Ovary (tissue), 9 donors: ENCODE results near the gene KLHL4. TPM values are rescaled to one million over a fixed set of nuclear protein-coding genes. Genes with fewer than 3 reads are reported as not detected.

Experiments
- DNase-seq, 5 donors: peaks; one replicate each; pipeline ENCODE4 v3.0.0-alpha.2; 2019 to 2020
- H3K27ac ChIP-seq, 2 donors: fragments of 200-600 bp; one replicate each; pipeline versions ENCODE4 v1.5.1 to v1.8.0; 2019 to 2022
- H3K27me3 ChIP-seq: fragments of 200-600 bp; one replicate; pipeline ENCODE4 v1.8.0; 2022
- H3K36me3 ChIP-seq: fragments of 200-600 bp; sonication (generic); one replicate; pipeline ENCODE4 v1.5.1; 2019
- H3K4me1 ChIP-seq: one replicate; pipeline ENCODE4 v1.8.1; 2013; ENCODE audit warnings: mild to moderate bottlenecking, moderate library complexity; ENCODE audit not compliant: insufficient read depth
- H3K4me3 ChIP-seq: fragments of 200-600 bp; sonication (generic); one replicate; pipeline ENCODE4 v1.5.1; 2017
- H3K9me3 ChIP-seq, 2 donors: fragments of 200-600 bp in 1 of 2; sonication (generic) in 1 of 2; one replicate each; pipeline versions ENCODE4 v1.5.1 to v1.8.1; 2013 to 2019; ENCODE audit warnings: mild to moderate bottlenecking in 1 of 2, moderate library complexity in 1 of 2
- EP300 ChIP-seq: sonication (generic); formaldehyde crosslinking; IDR thresholded peaks from one replicate; pipeline ENCODE4 v1.6.1; 2017; ENCODE audit warnings: antibody characterized with exemption
- POLR2A ChIP-seq: fragments of 450-650 bp; IDR thresholded peaks from one replicate; pipeline ENCODE4 v1.6.1; 2017; ENCODE audit warnings: antibody characterized with exemption, mild to moderate bottlenecking, moderate library complexity
- WGBS, 3 donors: extraction: QIAGEN DNeasy Blood & Tissue Kit in 1 of 3; methylation state at CpG; one replicate each; pipeline versions ENCODE4 v1.1.5 to v1.1.7; 2013 to 2017; 5-methylcytosine and 5-hydroxymethylcytosine counted together
- intact Hi-C, 4 donors: fragments of 100-400 bp; cut with DNase I; formaldehyde crosslinking; loops; one replicate each; pipeline versions ENCODE4 v1.11.0 to v1.15.1; 2022 to 2023
- polyA plus RNA-seq, 2 donors: library from polyadenylated mRNA; stranded (reverse); fragments of 200-250 nt in 1 of 2; fragments of 350-450 nt in 1 of 2; fragmentation: Illumina TruSeq in 1 of 2; extraction: RNeasy Lipid Tissue Mini Kit (QIAGEN cat#74804) in 1 of 2; gene quantifications; one replicate each; pipeline ENCODE4 v1.2.3, GENCODE V29; 2013 to 2014
- total RNA-seq, 7 donors: library from RNA; depleted of rRNA in 2 of 7; stranded (reverse); fragments of >200 nt in 2 of 7; fragmentation: NEBNext Ultra II Directional in 3 of 7; extraction: Animal tissue kit (Norgen Biotek cat#: 25700) in 3 of 7; gene quantifications; one replicate each; pipeline versions ENCODE4 v1.1.0 to v1.2.4, GENCODE V29; 2016 to 2023
- TF ChIP-seq, protein P1 (sequence below), 3 donors: fragments of 450-650 bp in 2 of 3; fragments of 200-600 bp in 1 of 3; IDR thresholded peaks; one replicate each; pipeline versions ENCODE4 v1.5.1 to v1.8.0; 2016 to 2022; ENCODE audit warnings: antibody characterized with exemption in 3 of 3, mild to moderate bottlenecking in 1 of 3
- donor health status: DM: no; HTN: no; CAD: no; lungs with moderate emphysema.
- donor health status: DM: no; HTN: no; CAD: no.
- donor health status: Bipolar disorder and iron deficiency.
- donor health status: DM: yes; HTN: yes; CAD: no.
- donor health status: DM: no; HTN: no; CAD: no.
- donor health status: DM: yes; HTN: yes; CAD: no.

The KLHL4 gene
- total and polyA plus RNA-seq, 9 donors, result 3.9 to 38.9 (median 12.9) TPM

DNA sequence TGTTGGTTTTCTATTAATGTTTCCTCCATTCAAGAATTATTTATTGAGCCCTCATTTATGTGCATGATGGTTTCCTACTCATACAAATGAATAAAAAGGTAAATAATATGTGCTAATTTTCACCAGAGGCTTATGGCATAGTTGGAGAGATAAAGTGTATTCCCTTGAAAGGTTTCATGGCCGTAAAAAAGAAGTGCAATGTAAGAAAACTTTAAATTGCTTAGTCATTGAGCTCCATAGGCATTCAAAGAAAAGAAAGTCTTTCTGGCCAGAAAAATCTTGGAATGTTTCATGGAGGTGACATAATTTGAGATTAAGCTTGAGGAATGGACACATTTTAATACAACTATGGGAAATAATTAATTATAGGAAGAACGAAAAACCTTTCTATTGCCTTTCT, 8.7 kb downstream of the KLHL4 start:
- no peaks in the 10 kb centered on the region for H3K4me1 ChIP-seq
- intact Hi-C loops, result no loop called here
- TF ChIP-seq EP300 (no peak), POLR2A (no peak)
- TF ChIP-seq, protein P1, sequence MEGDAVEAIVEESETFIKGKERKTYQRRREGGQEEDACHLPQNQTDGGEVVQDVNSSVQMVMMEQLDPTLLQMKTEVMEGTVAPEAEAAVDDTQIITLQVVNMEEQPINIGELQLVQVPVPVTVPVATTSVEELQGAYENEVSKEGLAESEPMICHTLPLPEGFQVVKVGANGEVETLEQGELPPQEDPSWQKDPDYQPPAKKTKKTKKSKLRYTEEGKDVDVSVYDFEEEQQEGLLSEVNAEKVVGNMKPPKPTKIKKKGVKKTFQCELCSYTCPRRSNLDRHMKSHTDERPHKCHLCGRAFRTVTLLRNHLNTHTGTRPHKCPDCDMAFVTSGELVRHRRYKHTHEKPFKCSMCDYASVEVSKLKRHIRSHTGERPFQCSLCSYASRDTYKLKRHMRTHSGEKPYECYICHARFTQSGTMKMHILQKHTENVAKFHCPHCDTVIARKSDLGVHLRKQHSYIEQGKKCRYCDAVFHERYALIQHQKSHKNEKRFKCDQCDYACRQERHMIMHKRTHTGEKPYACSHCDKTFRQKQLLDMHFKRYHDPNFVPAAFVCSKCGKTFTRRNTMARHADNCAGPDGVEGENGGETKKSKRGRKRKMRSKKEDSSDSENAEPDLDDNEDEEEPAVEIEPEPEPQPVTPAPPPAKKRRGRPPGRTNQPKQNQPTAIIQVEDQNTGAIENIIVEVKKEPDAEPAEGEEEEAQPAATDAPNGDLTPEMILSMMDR (IDR thresholded peaks at IDR 0.05), result no peak
- no peak overlapping the region for H3K4me3 ChIP-seq
- H3K27me3 ChIP-seq, result no peaks in the 10 kb centered on the region
- no peak overlapping the region for H3K27ac ChIP-seq
- H3K36me3 ChIP-seq, result no peaks in the 10 kb centered on the region
- H3K9me3 ChIP-seq, result no peaks in the 10 kb centered on the region
- 82 to 87% (median 82%) methylated on average over 2 of the region's 2 CpGs for WGBS, 3 donors
- DNase-seq, result no peak

DNA sequence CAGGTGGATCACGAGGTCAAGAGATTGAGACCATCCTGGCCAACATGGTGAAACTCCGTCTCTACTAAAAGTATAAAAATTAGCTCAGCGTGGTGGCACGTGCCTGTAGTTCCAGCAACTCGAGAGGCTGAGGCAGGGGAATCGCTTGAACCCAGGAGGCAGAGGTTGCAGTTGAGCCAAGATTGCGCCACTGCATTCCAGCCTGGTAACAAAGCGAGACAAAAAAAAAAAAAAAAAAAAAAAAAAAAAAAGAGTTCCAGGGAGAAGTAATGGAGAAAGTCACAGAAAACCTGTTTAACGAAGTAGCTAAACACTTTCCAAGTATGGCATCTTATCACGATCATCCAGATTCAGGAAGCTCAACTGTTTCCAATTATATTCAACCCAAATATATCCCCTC, 10.9 kb downstream of the KLHL4 start:
- H3K27me3 ChIP-seq, result no peaks in the 10 kb centered on the region
- H3K27ac ChIP-seq, result no peak overlapping the region
- 80 to 83% (median 81%) methylated on average over 10 of the region's 10 CpGs for WGBS, 3 donors
- TF ChIP-seq, protein P1 (IDR thresholded peaks at IDR 0.05), result no peak
- TF ChIP-seq EP300, result no peak
- no peak for TF ChIP-seq POLR2A
- intact Hi-C loops, result no loop called here
- H3K9me3 ChIP-seq, result no peaks in the 10 kb centered on the region
- no peak for DNase-seq
- no peaks in the 10 kb centered on the region for H3K4me1 ChIP-seq
- no peaks in the 10 kb centered on the region for H3K36me3 ChIP-seq
- no peak overlapping the region for H3K4me3 ChIP-seq

DNA sequence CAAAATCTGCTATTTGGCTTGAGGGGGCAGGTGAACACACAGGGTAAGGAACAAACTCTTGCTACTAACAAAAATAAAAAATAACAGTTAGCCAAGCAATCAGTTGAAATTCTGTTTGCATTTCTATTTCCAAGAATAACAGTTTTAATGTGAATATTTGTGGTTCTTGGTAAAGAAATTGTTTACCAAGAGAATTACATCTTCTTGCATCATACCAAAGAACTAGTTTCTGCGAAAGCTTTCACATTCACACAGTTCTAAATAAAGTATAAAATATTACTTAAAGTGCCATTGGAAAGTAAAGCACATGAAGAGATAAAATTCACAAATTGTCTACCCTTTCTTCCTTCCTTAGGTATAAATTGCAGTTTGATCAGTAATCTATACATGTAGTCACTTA, 54.4 kb downstream of the KLHL4 start:
- Histone ChIP-seq H3K4me1 (no peaks in the 10 kb centered on the region), H3K27me3 (no peaks in the 10 kb centered on the region), H3K4me3 (no peak overlapping the region), H3K27ac (no peak overlapping the region), H3K36me3 (no peaks in the 10 kb centered on the region), H3K9me3 (no peaks in the 10 kb centered on the region)
- intact Hi-C loops, result no loop called here
- TF ChIP-seq POLR2A (no peak), EP300 (no peak)
- TF ChIP-seq, protein P1 (IDR thresholded peaks at IDR 0.05), result no peak
- 44 to 68% (median 52%) methylated on average over 1 of the region's 1 CpG for WGBS, 3 donors
- DNase-seq, result no peak

DNA sequence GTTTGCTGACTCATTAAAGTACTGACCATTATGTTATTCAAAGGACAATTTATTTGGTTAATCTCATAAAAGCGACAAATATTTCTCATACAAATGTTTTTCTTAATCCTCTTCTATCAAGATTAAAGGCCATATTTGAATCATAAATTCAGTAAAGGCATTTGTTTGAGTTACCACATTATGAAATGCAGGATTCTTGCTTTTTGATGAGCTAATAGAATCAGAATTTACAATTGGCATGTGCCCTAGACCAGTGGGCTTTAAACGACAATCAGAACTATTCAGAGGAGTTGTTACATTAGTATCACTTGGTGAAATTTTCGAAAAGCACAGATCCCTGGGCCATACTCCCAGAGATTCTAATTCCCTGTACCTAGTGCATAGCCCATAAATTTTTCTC, 55.3 kb downstream of the KLHL4 start:
- intact Hi-C loops, result no loop called here
- H3K9me3 ChIP-seq, result no peaks in the 10 kb centered on the region
- no peak overlapping the region for H3K4me3 ChIP-seq
- no peaks in the 10 kb centered on the region for H3K36me3 ChIP-seq
- no peaks in the 10 kb centered on the region for H3K27me3 ChIP-seq
- no peaks in the 10 kb centered on the region for H3K4me1 ChIP-seq
- TF ChIP-seq POLR2A, result no peak
- TF ChIP-seq, protein P1 (IDR thresholded peaks at IDR 0.05), result no peak
- no peak for TF ChIP-seq EP300
- H3K27ac ChIP-seq, result no peak overlapping the region
- WGBS, 3 donors, result 42 to 51% (median 44%) methylated on average over 3 of the region's 3 CpGs
- DNase-seq, result no peak

DNA sequence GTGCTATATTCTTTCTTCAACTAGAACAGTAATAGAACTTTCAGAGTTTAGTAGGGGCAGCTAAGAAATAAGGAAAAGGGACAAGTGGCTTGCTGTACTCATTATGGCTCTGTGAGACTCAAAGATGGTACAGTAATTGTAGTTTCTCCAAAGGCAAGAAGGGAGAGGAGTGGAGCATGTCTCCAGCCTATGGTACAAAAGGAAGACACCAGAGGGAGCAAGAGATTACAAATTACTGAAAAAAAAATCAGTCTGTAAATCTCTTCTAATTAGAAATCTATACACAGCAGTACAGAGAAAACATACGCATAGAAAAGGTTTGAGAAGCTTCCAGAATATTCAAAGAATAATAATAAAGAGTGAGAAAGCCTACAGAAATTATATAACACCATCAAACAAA, 61.4 kb downstream of the KLHL4 start:
- Histone ChIP-seq H3K4me1 (no peaks in the 10 kb centered on the region), H3K27me3 (no peaks in the 10 kb centered on the region), H3K36me3 (no peaks in the 10 kb centered on the region), H3K4me3 (no peak overlapping the region), H3K27ac (no peak overlapping the region), H3K9me3 (no peaks in the 10 kb centered on the region)
- TF ChIP-seq, protein P1 (IDR thresholded peaks at IDR 0.05), result no peak
- TF ChIP-seq EP300, result no peak
- TF ChIP-seq POLR2A, result no peak
- 52 to 74% (median 58%) methylated on average over 1 of the region's 1 CpG for WGBS, 3 donors
- intact Hi-C loops, result no loop called here
- no peak for DNase-seq
